Loucy (cell line): Measurements from ENCODE around the gene GIMAP5.

ENCODE experiments used
- H2AFZ ChIP-seq: fragments of 200-600 bp; sonication (generic); 2 replicates; pipeline ENCODE4 v1.6.0; 2016; ENCODE audit warnings: antibody characterized with exemption, mild to moderate bottlenecking, low read length, moderate library complexity
- H3F3A ChIP-seq: fragments of 200-600 bp; 2 replicates; pipeline ENCODE4 v1.6.0; 2016; ENCODE audit warnings: antibody characterized with exemption, low read depth, mild to moderate bottlenecking
- H3K27me3 ChIP-seq: fragments of 200-600 bp; sonication (generic); 2 replicates; pipeline ENCODE4 v1.6.1; 2014; ENCODE audit warnings: low read length, mild to moderate bottlenecking; ENCODE audit not compliant: insufficient read depth, poor library complexity, severe bottlenecking
- H3K36me3 ChIP-seq: fragments of 200-600 bp; sonication (generic); 2 replicates; pipeline ENCODE4 v1.6.1; 2016; ENCODE audit warnings: low read length; ENCODE audit not compliant: insufficient read depth
- H3K4me1 ChIP-seq: fragments of 200-600 bp; sonication (generic); 2 replicates; pipeline ENCODE4 v1.5.1; 2014; ENCODE audit warnings: low read length, mild to moderate bottlenecking; ENCODE audit not compliant: insufficient read depth, poor library complexity, severe bottlenecking
- H3K4me2 ChIP-seq: fragments of 200-600 bp; sonication (generic); 2 replicates; pipeline ENCODE4 v1.6.0; 2014; ENCODE audit warnings: antibody characterized with exemption, low read length, low read depth, mild to moderate bottlenecking; ENCODE audit not compliant: poor library complexity, severe bottlenecking
- H3K4me3 ChIP-seq: fragments of 200-600 bp; sonication (generic); 2 replicates; pipeline ENCODE4 v1.5.1; 2014; ENCODE audit warnings: low read length, mild to moderate bottlenecking, mixed read lengths; ENCODE audit not compliant: poor library complexity, severe bottlenecking
- H3K79me2 ChIP-seq: fragments of 200-600 bp; sonication (generic); 2 replicates; pipeline ENCODE4 v1.6.1; 2014; ENCODE audit warnings: low read length; ENCODE audit not compliant: insufficient read depth
- H3K9ac ChIP-seq: fragments of 200-600 bp; sonication (generic); 2 replicates; pipeline ENCODE4 v1.6.0; 2014; ENCODE audit warnings: mild to moderate bottlenecking, low read depth, low read length, moderate library complexity; ENCODE audit not compliant: poor library complexity, severe bottlenecking
- H3K9me2 ChIP-seq: fragments of 200-600 bp; sonication (generic); replicated peaks from 2 replicates; pipeline ENCODE4 v1.6.1; 2016; ENCODE audit warnings: low read depth, low read length, mixed read lengths
- H3K9me3 ChIP-seq: fragments of 200-600 bp; sonication (generic); 2 replicates; pipeline ENCODE4 v1.6.1; 2014; ENCODE audit warnings: mild to moderate bottlenecking, antibody characterized with exemption, low read length, low read depth; ENCODE audit not compliant: insufficient read depth
- H4K20me1 ChIP-seq: fragments of 200-600 bp; sonication (generic); 2 replicates; pipeline ENCODE4 v1.6.0; 2014; ENCODE audit warnings: antibody characterized with exemption, low read length, mild to moderate bottlenecking; ENCODE audit not compliant: insufficient read depth, poor library complexity, severe bottlenecking
- CTCF ChIP-seq: fragments of 200-600 bp; sonication (generic); conservative IDR thresholded peaks from 2 replicates; pipeline ENCODE4 v1.5.1; 2014; ENCODE audit warnings: mild to moderate bottlenecking, antibody characterized with exemption, low read length
- EZH2phosphoT487 ChIP-seq: fragments of 200-600 bp; IDR thresholded peaks from 2 replicates; pipeline ENCODE4 v1.6.1; 2018; ENCODE audit warnings: antibody characterized with exemption, mild to moderate bottlenecking, moderate library complexity, borderline replicate concordance

The GIMAP5 gene

GRCh38 chr7:150751702-150752101, 14.5 kb downstream of the GIMAP5 start:
- Histone ChIP-seq H3K9me3 (no peaks in the 10 kb centered on the region), H3K79me2 (no peaks in the 10 kb centered on the region), H3K36me3 (no peaks in the 10 kb centered on the region), H3K4me3 (no peak overlapping the region), H2AFZ (no peak overlapping the region), H4K20me1 (no peaks in the 10 kb centered on the region), H3K27me3 (no peaks in the 10 kb centered on the region), H3K4me1 (peaks cover 42% of the 10 kb centered on the region), H3K4me2 (no peak overlapping the region), H3F3A (peaks cover 9% of the 10 kb centered on the region; the same call in 1 of the 2 replicates), H3K9me2 (no peaks in the 10 kb centered on the region), H3K9ac (no peak overlapping the region)
- TF ChIP-seq EZH2phosphoT487 (no peak), CTCF (no peak)

GRCh38 chr7:150753239-150753638, 16.0 kb downstream of the GIMAP5 start:
- H3F3A ChIP-seq: peaks cover 9% of the 10 kb centered on the region; the same call in 1 of the 2 replicates
- no peak overlapping the region for H3K9ac ChIP-seq
- H3K4me2 ChIP-seq: no peak overlapping the region
- no peaks in the 10 kb centered on the region for H3K36me3 ChIP-seq
- H3K27me3 ChIP-seq: no peaks in the 10 kb centered on the region
- no peaks in the 10 kb centered on the region for H3K9me2 ChIP-seq
- H3K4me3 ChIP-seq: no peak overlapping the region
- no peaks in the 10 kb centered on the region for H4K20me1 ChIP-seq
- no peaks in the 10 kb centered on the region for H3K79me2 ChIP-seq
- H3K9me3 ChIP-seq: no peaks in the 10 kb centered on the region
- peaks cover 38% of the 10 kb centered on the region for H3K4me1 ChIP-seq
- TF ChIP-seq EZH2phosphoT487: no peak
- TF ChIP-seq CTCF: no peak
- H2AFZ ChIP-seq: no peak overlapping the region

GRCh38 chr7:150753826-150754603, 16.8 kb downstream of the GIMAP5 start:
- H3K36me3 ChIP-seq: no peaks in the 10 kb centered on the region
- H3F3A ChIP-seq: peaks cover 9% of the 10 kb centered on the region; the same call in 1 of the 2 replicates
- TF ChIP-seq EZH2phosphoT487: no peak
- peak; percentile 75 for TF ChIP-seq CTCF
- peaks cover 34% of the 10 kb centered on the region for H3K4me1 ChIP-seq
- peak overlapping the region; percentile 22 for H3K4me2 ChIP-seq
- H3K79me2 ChIP-seq: no peaks in the 10 kb centered on the region
- no peak overlapping the region for H3K4me3 ChIP-seq
- no peaks in the 10 kb centered on the region for H3K9me2 ChIP-seq
- no peaks in the 10 kb centered on the region for H3K9me3 ChIP-seq
- no peak overlapping the region for H2AFZ ChIP-seq
- H3K9ac ChIP-seq: no peak overlapping the region
- no peaks in the 10 kb centered on the region for H3K27me3 ChIP-seq
- no peaks in the 10 kb centered on the region for H4K20me1 ChIP-seq
